ENCODE data around the gene LYSMD3.
A peak's percentile ranks its signal among the peaks of the same experiment; 100 is the strongest.

Gene LYSMD3

DNA sequence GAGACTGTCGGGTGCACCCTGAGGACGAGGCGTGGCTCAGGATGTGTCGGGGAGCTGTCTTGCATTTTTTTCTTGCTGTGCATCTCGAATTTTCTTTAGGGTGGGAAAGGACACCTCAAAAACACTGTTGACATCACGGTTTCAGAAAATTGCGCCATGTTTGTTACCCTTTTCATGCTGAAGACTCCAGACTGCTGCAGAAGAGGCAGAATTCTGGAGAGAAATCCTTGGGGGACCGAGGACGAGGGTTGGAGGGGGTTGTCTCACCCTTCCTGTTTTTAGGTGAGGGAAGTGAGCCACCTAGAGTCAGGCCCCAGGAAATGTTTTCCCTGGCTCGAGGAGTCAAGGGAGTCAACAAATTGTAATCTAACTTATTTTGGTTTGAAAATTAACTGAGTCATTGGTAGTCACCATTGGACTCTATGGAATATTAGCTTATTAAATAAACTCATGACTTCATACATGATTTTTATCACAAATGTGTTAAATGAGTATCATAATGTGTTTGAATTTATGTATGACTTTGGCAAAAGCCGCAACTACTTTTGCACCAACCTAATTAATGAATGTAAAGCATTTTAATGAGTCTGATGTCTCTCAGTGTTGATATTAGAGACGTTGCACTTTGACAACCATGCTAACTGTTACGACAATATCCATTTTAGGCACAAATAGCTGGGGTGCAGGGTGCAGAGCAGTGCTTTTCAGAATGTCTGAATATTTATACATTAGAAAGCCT, 724 bp upstream of the LYSMD3 start:
- DNase-seq (ENCODE audit: low spot score) (peak; percentile 66), ATAC-seq (ENCODE audit: low read depth) (peak; percentile 61)
- Histone ChIP-seq H3K36me3 (ENCODE audit: low read depth) (peaks cover 22% of the 10 kb centered on the region), H3K27ac (ENCODE audit: poor library complexity, severe bottlenecking) (peak overlapping the region; percentile 57), H3K4me1 (ENCODE audit: insufficient read depth, poor library complexity, severe bottlenecking) (peaks cover 12% of the 10 kb centered on the region), H3K27me3 (ENCODE audit: insufficient read depth, poor library complexity, severe bottlenecking) (no peaks in the 10 kb centered on the region), H3K9me3 (ENCODE audit: severe bottlenecking) (no peaks in the 10 kb centered on the region), H3K4me3 (ENCODE audit: severe bottlenecking) (peak overlapping the region; percentile 72)
- TF ChIP-seq, protein P1, sequence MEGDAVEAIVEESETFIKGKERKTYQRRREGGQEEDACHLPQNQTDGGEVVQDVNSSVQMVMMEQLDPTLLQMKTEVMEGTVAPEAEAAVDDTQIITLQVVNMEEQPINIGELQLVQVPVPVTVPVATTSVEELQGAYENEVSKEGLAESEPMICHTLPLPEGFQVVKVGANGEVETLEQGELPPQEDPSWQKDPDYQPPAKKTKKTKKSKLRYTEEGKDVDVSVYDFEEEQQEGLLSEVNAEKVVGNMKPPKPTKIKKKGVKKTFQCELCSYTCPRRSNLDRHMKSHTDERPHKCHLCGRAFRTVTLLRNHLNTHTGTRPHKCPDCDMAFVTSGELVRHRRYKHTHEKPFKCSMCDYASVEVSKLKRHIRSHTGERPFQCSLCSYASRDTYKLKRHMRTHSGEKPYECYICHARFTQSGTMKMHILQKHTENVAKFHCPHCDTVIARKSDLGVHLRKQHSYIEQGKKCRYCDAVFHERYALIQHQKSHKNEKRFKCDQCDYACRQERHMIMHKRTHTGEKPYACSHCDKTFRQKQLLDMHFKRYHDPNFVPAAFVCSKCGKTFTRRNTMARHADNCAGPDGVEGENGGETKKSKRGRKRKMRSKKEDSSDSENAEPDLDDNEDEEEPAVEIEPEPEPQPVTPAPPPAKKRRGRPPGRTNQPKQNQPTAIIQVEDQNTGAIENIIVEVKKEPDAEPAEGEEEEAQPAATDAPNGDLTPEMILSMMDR (IDR thresholded peaks at IDR 0.05; ENCODE audit: poor library complexity, severe bottlenecking): peak; percentile 98

GRCh38 chr5:90528601-90529193, 687 bp downstream of the LYSMD3 start:
- TF ChIP-seq, protein P1 (IDR thresholded peaks at IDR 0.05; ENCODE audit: poor library complexity, severe bottlenecking): no peak
- ATAC-seq (ENCODE audit: low read depth): no peak
- peak overlapping the region; percentile 72 for H3K4me3 ChIP-seq (ENCODE audit: severe bottlenecking)
- peaks cover 12% of the 10 kb centered on the region for H3K4me1 ChIP-seq (ENCODE audit: insufficient read depth, poor library complexity, severe bottlenecking)
- peak overlapping the region; percentile 57 for H3K27ac ChIP-seq (ENCODE audit: poor library complexity, severe bottlenecking)
- peaks cover 36% of the 10 kb centered on the region for H3K36me3 ChIP-seq (ENCODE audit: low read depth)
- DNase-seq (ENCODE audit: low spot score): no peak
- H3K27me3 ChIP-seq (ENCODE audit: insufficient read depth, poor library complexity, severe bottlenecking): no peaks in the 10 kb centered on the region
- no peaks in the 10 kb centered on the region for H3K9me3 ChIP-seq (ENCODE audit: severe bottlenecking)

GRCh38 chr5:90519081-90519480, 10.3 kb downstream of the LYSMD3 start:
- TF ChIP-seq, protein P1 (IDR thresholded peaks at IDR 0.05; ENCODE audit: poor library complexity, severe bottlenecking): no peak
- H3K4me3 ChIP-seq (ENCODE audit: severe bottlenecking): no peak overlapping the region
- peak overlapping the region; percentile 23 for H3K27ac ChIP-seq (ENCODE audit: poor library complexity, severe bottlenecking)
- ATAC-seq (ENCODE audit: low read depth) (peak; percentile 28; the same call in 1 of the 3 replicates), DNase-seq (ENCODE audit: low spot score) (no peak)
- no peaks in the 10 kb centered on the region for H3K27me3 ChIP-seq (ENCODE audit: insufficient read depth, poor library complexity, severe bottlenecking)
- no peaks in the 10 kb centered on the region for H3K9me3 ChIP-seq (ENCODE audit: severe bottlenecking)
- peaks cover 87% of the 10 kb centered on the region for H3K36me3 ChIP-seq (ENCODE audit: low read depth)
- no peaks in the 10 kb centered on the region for H3K4me1 ChIP-seq (ENCODE audit: insufficient read depth, poor library complexity, severe bottlenecking)

DNA sequence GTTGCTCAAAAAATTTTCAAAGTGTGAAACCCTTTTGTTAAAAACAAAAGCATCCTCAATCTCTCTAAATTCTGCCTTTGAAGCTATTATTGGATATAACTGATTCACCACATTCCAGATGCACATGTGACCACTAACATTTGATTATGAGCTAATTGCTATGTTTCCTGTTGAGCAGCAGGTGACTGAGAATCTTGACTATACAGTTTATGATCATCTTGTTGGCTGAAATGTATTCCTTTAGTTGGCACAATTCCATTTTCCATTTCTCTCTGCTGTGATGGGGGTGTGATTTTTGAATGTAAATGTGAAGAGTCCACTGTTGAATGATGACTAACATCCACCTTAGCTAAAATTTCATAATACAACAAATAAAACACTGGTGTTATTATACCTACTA, 10.7 kb downstream of the LYSMD3 start:
- peak overlapping the region; percentile 23 for H3K27ac ChIP-seq (ENCODE audit: poor library complexity, severe bottlenecking)
- no peaks in the 10 kb centered on the region for H3K9me3 ChIP-seq (ENCODE audit: severe bottlenecking)
- H3K27me3 ChIP-seq (ENCODE audit: insufficient read depth, poor library complexity, severe bottlenecking): no peaks in the 10 kb centered on the region
- H3K4me1 ChIP-seq (ENCODE audit: insufficient read depth, poor library complexity, severe bottlenecking): no peaks in the 10 kb centered on the region
- H3K36me3 ChIP-seq (ENCODE audit: low read depth): peaks cover 83% of the 10 kb centered on the region
- no peak overlapping the region for H3K4me3 ChIP-seq (ENCODE audit: severe bottlenecking)
- DNase-seq (ENCODE audit: low spot score): no peak
- TF ChIP-seq, protein P1 (IDR thresholded peaks at IDR 0.05; ENCODE audit: poor library complexity, severe bottlenecking): no peak
- peak; percentile 86 for ATAC-seq (ENCODE audit: low read depth)

DNA sequence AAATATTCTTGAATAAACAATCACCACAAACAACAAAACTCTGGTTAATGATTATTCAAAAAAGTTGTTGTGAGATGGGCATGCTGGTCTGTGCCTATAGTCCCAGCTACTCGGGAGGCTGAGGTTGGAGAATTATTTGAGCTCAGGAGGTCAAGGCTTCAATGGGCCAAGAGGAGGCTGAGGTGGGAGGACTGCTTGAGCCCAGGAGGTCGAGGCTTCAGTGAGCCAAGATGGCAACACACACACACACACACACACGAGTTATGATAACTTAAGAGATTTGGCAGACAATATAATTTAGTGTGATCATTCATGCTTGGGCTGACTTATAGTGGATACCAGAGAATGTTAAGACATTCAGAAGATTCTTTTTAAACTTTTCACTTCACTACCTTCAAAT, 14.9 kb downstream of the LYSMD3 start:
- TF ChIP-seq, protein P1 (IDR thresholded peaks at IDR 0.05; ENCODE audit: poor library complexity, severe bottlenecking): no peak
- Histone ChIP-seq H3K27me3 (ENCODE audit: insufficient read depth, poor library complexity, severe bottlenecking) (no peaks in the 10 kb centered on the region), H3K9me3 (ENCODE audit: severe bottlenecking) (no peaks in the 10 kb centered on the region), H3K4me1 (ENCODE audit: insufficient read depth, poor library complexity, severe bottlenecking) (no peaks in the 10 kb centered on the region), H3K27ac (ENCODE audit: poor library complexity, severe bottlenecking) (no peak overlapping the region), H3K36me3 (ENCODE audit: low read depth) (peaks cover 45% of the 10 kb centered on the region), H3K4me3 (ENCODE audit: severe bottlenecking) (no peak overlapping the region)
- DNase-seq (ENCODE audit: low spot score): no peak
- ATAC-seq (ENCODE audit: low read depth): no peak
